ENCODE results near the gene PACS2.
"Not testable (repeated sequence)": the region's sequence is repeated elsewhere in the genome, so short reads cannot be mapped to it uniquely, and the experiment has no call there.

PACS2 gene

GRCh38 chr14:105351410-105351809 is 36.9 kb downstream of the PACS2 start:
- DNase-seq (ENCODE audit: low spot score), result no peak

GRCh38 chr14:105351920-105352851 is 37.6 kb downstream of the PACS2 start:
- DNase-seq (ENCODE audit: low spot score), result peak; percentile 81

DNA sequence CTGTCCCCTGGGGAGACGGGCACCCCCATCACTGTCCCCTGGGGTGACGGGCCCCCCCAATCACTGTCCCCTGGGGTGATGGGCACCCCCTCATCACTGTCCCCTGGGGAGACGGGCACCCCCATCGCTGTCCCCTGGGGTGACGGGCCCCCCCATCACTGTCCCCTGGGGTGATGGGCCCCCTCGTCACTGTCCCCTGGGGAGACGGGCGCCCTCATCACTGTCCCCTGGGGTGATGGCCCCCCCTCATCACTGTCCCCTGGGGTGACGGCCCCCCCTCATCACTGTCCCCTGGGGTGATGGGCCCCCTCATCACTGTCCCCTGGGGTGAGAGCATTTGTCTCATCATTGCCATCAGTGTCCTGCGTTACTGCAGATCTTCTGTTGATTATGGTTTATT is 38.6 kb downstream of the PACS2 start:
- DNase-seq (ENCODE audit: low spot score), result no peak

- no peak for DNase-seq (ENCODE audit: low spot score)
These were observed 40.0 kb downstream of the PACS2 start for GRCh38 chr14:105354541-105354940.

DNA sequence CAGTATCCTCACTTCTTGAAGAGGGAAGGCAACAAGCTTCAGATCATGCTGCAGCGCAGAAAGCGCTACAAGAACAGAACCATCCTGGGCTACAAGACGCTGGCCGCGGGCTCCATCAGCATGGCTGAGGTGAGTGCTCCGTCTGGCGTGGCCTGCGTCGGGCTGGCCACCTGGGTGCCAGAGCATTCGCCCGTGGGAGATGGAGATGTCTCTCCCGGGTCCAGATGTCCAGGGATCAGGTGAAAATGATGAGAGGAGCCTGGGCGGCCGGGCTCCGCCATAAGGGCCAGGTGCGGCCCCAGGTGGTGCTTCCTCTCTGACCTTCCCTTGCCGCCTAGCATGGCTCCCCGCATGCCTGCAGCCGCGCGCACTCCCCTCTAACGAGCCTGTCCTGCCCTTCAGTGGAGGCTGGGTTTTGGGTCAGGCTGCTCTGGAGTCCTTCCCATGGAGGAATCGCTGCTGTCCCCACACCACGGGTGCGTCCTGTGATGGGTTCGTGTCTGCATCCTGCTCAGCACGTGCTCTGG is 40.6 kb downstream of the PACS2 start:
- DNase-seq (ENCODE audit: low spot score), result no peak

DNA sequence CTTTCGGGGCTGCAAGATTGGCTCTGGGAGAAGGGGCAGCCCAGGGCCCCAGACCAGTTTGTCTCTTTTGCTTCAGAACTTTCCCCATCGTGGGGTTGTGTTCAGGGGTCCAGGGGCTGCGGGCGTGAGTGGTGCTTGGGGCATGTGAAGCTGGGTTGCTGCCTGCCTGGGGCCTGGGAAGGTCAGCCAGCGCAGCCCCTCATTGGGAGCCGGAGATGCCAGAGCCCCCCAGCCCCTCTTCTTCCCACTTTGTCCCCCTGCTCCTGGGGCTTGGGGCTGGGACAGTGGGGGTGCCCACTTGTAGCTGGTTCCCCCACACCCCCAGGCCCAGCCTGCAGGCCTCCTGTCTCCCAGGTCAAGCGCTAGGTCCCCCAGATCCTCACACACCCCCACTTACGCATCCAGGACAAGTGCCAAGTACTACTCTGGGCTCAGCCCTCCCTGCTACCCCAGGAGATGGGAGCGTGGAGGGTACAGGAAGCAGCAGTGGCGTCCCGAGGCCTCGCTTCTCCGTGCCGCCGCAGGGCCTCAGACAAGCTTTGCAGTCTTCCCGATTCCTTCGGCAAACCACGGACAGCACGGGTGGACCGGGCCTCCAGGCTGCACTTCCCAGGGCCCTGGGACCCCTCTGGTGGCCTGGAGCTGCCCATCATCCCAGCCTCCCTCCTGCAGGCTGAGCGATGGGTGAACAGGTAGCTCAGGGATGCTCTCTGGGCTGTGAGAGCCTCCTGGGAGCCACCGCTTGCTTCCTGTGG is 41.5 kb downstream of the PACS2 start:
- DNase-seq (ENCODE audit: low spot score), result no peak

DNA sequence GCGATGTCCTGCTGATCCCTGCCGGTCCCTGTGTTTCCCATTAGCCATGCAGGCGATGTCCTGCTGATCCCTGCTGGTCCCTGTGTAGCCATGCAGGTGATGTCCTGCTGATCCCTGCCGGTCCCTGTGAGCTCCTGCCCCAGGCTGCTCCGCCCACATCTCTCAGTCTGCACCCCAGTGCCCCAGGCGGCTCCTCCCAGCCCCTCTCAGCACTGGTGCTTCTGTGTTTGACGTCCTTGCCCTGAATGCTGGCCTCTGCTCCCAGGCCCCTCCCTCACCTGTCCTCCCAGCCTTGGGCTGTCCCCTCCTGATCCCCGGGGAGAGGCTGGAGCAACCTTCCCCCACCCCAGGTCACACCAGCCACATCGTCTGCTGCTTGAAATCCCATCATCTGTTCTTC is 42.4 kb downstream of the PACS2 start:
- no peak for DNase-seq (ENCODE audit: low spot score)

DNA sequence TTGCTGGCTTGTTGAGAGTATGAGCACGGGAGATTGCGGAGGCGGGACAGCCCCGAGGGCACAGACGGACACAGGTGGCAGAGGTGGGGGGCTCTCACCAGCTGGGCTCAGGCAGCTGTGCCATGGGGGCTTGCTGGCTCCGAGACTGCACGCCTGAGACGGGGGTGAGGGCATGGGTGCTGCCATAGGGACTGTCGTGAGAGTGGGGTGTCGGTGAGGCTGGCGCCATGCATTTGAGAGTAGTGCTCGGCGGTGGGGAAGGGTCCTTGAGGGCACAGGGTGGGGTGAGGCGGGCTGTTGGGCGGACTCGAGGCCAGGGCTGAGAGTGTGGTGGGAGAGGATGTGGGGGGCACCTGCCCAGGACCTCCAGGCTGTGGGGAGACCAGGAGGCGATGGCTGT is 43.1 kb downstream of the PACS2 start:
- DNase-seq (ENCODE audit: low spot score), result no peak

DNA sequence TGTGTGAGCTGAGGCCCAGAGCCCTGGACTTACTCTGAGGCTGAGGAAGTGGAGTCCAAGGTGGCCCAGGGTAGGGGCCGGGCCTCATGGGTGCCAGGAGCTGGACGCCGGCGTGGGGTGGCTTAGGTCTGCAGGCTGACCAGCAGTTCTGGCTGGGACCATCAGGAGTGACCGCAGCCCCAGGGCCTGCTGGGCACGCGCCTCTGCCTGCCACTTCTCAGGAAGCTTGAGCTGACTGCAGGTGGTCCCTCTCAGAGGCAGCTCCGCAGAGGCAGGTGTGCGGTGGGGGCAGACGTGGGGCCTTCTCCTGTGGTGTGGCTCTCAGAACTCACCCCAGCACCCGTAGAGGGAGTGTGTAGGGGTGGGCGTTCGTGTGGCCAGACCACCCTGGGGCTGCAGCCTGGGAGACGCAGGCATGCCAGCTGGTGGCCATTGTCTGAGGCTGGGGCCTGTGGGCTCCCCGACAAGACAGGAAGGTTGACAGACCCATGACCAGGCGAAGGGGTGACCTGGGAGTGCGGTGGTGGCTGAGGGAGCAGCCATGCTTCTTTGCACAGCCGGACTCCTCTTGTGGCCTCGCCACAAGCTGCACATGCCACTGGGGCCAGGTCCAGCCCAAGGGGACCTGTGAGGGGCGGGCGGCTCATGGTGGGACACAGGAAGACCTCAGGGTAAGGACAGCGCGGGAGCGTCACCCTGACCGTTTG is 43.7 kb downstream of the PACS2 start:
- no peak for DNase-seq (ENCODE audit: low spot score)

DNA sequence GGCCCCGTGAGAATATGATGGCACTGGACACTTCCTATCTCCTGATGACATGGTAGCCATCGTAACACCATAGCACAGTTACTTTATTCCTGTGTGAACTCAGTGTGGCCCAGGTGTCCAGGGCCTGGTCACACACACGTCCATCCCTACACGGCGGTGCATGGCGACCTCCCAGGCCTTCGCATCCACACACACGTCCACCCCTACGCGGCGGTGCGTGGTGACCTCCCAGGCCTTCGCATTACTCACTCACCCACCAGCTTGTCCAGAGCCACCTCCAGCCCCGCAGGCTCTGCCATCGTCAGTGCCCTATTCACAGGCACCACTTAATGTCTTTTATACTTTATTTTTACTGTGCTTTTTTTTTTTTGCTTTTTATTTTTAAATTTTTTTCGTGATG is 44.4 kb downstream of the PACS2 start:
- DNase-seq (ENCODE audit: low spot score), result no peak

GRCh38 chr14:105361412-105361811 is 46.9 kb downstream of the PACS2 start:
- DNase-seq (ENCODE audit: low spot score), result not testable (repeated sequence)

DNA sequence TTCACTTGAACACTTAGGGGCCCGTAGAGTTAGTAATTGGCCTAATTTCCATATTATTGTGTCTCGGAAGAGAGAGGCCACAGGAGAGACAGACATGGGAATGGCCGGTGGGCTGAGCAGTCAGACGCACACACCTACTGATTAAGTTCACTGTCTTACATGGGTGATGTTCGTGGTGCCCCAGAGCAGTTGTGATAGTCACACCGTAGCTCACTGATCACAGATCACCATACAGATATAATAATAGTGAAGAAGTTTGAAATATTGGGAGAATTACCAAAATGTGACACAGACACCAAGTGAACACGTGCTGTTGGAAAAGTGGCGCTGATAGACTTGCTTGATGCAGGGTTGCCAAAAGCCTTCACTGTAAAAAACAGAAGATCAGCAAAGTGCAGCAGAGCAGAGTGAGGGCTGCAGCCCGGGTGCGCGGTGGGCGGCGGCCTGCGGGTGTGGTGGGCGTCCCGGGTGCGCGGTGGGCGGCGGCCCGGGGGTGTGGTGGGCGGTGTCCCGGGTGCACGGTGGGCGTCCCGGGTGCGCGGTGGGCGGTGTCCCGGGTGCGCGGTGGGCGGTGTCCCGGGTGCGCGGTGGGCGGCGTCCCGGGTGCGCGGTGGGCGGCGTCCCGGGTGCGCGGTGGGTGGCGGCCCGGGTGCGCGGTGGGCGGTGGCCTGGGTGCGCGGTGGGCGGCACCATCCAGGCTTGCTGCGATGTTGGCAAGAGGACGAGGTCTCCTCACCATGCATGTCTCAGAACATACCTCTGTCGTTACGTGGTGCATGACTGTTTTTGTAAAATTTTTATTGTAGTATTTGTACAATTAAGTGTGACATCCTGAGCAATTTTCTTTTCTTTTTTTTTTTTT is 49.5 kb downstream of the PACS2 start:
- no peak for DNase-seq (ENCODE audit: low spot score)

GRCh38 chr14:105365101-105365500 is 50.6 kb downstream of the PACS2 start:
- no peak for DNase-seq (ENCODE audit: low spot score)

- DNase-seq (ENCODE audit: low spot score), result no peak
These were observed 51.1 kb downstream of the PACS2 start for GRCh38 chr14:105365681-105366080.

- no peak for DNase-seq (ENCODE audit: low spot score)
These were observed 52.0 kb downstream of the PACS2 start for GRCh38 chr14:105366386-105367074.

DNA sequence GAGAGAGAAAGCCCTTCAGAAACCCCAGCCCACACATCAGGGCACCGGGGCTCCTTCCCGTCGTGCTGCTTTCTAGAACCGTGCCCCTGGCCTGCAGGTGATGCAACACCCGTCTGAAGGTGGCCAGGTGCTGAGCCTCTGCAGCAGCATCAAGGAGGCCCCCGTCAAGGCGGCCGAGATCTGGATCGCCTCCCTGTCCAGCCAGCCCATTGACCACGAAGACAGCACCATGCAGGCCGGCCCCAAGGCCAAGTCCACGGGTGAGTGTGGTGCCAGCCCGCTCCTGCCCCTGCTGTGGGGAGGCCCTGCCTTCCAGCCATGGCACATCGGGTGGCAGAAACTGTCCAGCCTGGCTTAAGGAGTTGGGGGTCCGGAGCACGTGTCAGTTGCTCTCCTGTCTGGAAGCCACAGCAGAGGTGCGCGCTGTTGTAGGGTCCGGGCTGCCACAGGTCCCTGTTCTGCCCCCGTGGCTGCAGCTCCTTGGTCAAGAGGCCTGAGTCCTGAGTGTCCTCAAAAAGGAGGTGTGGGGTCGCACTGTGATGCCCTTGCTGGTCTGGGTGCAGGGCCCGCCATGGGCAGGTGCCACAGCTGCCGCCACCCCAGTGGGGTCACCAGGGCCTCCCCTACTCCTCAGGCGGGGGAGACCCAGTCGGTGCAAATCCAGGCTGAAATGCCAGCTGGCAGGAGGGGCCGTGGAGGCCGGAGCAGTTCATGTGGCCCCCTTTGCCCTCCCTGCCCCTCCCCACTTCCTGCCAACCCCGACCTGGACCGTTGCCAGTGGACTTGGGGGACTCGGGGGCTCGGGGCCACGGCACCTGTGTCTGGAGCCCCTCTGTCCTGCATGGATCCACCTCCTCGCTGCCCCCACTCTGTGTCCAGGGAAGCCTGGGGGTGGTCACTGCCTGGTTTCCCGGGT is 52.8 kb downstream of the PACS2 start:
- DNase-seq (ENCODE audit: low spot score), result no peak

- no peak for DNase-seq (ENCODE audit: low spot score)
These were observed 53.5 kb downstream of the PACS2 start for GRCh38 chr14:105368032-105368417.

- DNase-seq (ENCODE audit: low spot score), result no peak
These were observed 53.9 kb downstream of the PACS2 start for GRCh38 chr14:105368426-105368825.

DNA sequence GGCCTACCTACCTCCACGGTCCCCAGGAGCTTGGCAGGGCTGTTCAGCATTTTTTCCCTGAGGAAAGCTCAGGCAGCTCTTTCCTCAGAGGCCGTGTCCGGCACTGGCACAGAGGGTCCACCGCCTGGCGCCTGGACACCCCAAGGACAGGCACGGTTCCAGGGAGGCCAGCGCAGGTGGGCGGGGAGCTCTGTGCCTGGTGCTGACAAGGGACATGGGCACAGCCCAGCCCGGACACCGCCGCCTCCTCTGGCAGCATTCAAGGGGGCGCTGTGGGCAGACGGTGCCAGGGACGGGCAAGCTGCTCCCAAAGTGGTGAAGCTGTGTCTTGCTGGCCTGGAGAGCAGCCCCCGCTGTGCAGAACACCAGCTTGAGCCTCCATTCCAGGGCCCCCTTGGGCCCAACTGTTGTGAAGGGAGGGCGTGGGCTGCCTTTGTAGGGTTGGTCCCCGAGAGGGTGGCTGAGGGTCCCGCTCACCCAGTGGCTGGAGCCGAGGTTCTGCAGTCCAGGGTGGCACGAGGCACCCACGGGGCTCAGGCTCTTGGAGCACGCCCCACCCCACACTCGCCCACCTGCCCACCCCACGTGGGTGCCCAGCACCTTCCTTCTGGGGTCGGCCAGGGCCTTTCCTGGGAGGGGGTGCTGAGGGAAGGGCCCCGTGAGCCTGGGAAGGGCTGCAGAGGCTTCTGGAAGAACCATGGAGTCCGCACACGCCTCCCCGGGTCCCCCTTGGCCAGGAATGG is 54.5 kb downstream of the PACS2 start:
- DNase-seq (ENCODE audit: low spot score), result no peak
